Measurements from ENCODE around the gene MT3.
A peak's percentile ranks its signal among the peaks of the same experiment; 100 is the strongest.

MT3 gene
- total RNA-seq, result 0 to 0.24 reads per million in 2 donors

GRCh38 chr16:56589141-56590039, at the start of gene MT3:
Gene MT3 (plus strand): TSS chr16:56589528. CDS start chr16:56589591, 63 bp downstream.
- DNase-seq, result no peak

- DNase-seq, result no peak
Measured at GRCh38 chr16:56539656-56540055, 49.7 kb upstream of the MT3 start.

GRCh38 chr16:56542039-56542438, 47.3 kb upstream of the MT3 start:
- no peak for DNase-seq

GRCh38 chr16:56547120-56547948, 42.0 kb upstream of the MT3 start:
- DNase-seq, result no peak

- no peak for DNase-seq
Measured at GRCh38 chr16:56547949-56548567, 41.3 kb upstream of the MT3 start.

- no peak for DNase-seq
Measured at GRCh38 chr16:56549161-56549560, 40.2 kb upstream of the MT3 start.

GRCh38 chr16:56549744-56550385, 39.5 kb upstream of the MT3 start:
- no peak for DNase-seq

GRCh38 chr16:56551796-56552738, 37.3 kb upstream of the MT3 start:
- DNase-seq, result no peak

- no peak for DNase-seq
Measured at GRCh38 chr16:56554441-56554840, 34.9 kb upstream of the MT3 start.

- no peak for DNase-seq
Measured at GRCh38 chr16:56558024-56558747, 31.1 kb upstream of the MT3 start.

GRCh38 chr16:56559109-56559508, 30.2 kb upstream of the MT3 start:
- DNase-seq, result no peak

GRCh38 chr16:56560447-56560846, 28.9 kb upstream of the MT3 start:
- DNase-seq, result no peak

- no peak for DNase-seq
Measured at GRCh38 chr16:56561126-56561525, 28.2 kb upstream of the MT3 start.

- DNase-seq, result no peak
Measured at GRCh38 chr16:56564793-56565477, 24.4 kb upstream of the MT3 start, which contains the start of gene MT4. Gene MT4 (plus strand): TSS chr16:56565073. CDS start chr16:56565129, 56 bp downstream.

- DNase-seq, result no peak
Measured at GRCh38 chr16:56569971-56570370, 19.4 kb upstream of the MT3 start.

- DNase-seq, result no peak
Measured at GRCh38 chr16:56571525-56571924, 17.8 kb upstream of the MT3 start.

- DNase-seq, result no peak
Measured at GRCh38 chr16:56574625-56575024, 14.7 kb upstream of the MT3 start.

GRCh38 chr16:56576585-56577299, 12.6 kb upstream of the MT3 start:
- peak; percentile 88 for DNase-seq

GRCh38 chr16:56577300-56577625, 12.1 kb upstream of the MT3 start:
- no peak for DNase-seq

Measured in T-helper 9 cell (primary cell).